PC-3 (cell line): ENCODE results near the gene SUGCT.
"Not testable (repeated sequence)": the region's sequence is repeated elsewhere in the genome, so short reads cannot be mapped to it uniquely, and the experiment has no call there.

ENCODE experiments used
- EZH2 ChIP-seq: fragments of 300-600 bp; sonication (generic); IDR thresholded peaks from one replicate; pipeline ENCODE4 v1.6.1; 2017; ENCODE audit warnings: antibody characterized with exemption, mild to moderate bottlenecking, low read length; ENCODE audit not compliant: unreplicated experiment
- TF ChIP-seq, protein P1 (sequence below): fragments of 300-600 bp; sonication (generic); conservative IDR thresholded peaks from 2 replicates; pipeline ENCODE4 v1.5.1; 2017; ENCODE audit warnings: antibody characterized with exemption, low read depth, mild to moderate bottlenecking, low read length

DNA sequence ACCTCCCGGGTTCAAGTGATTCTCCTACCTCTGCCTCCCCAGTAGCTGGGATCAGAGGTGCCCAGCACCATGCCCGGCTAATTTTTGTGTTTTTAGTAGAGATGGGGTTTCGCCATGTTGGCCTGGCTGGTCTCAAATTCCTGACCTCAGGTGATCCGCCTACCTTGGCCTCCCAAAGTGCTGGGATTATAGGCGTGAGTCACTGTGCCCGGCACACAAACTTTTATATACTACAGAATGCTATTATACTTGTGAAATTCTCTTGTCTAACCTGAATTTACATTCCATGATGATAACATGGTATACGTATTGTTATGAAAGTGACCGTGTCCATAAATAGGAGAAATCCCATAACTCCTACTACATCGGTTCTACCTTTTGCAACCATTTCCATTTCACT, 17.6 kb upstream of the SUGCT start:
- TF ChIP-seq, protein P1, sequence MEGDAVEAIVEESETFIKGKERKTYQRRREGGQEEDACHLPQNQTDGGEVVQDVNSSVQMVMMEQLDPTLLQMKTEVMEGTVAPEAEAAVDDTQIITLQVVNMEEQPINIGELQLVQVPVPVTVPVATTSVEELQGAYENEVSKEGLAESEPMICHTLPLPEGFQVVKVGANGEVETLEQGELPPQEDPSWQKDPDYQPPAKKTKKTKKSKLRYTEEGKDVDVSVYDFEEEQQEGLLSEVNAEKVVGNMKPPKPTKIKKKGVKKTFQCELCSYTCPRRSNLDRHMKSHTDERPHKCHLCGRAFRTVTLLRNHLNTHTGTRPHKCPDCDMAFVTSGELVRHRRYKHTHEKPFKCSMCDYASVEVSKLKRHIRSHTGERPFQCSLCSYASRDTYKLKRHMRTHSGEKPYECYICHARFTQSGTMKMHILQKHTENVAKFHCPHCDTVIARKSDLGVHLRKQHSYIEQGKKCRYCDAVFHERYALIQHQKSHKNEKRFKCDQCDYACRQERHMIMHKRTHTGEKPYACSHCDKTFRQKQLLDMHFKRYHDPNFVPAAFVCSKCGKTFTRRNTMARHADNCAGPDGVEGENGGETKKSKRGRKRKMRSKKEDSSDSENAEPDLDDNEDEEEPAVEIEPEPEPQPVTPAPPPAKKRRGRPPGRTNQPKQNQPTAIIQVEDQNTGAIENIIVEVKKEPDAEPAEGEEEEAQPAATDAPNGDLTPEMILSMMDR, result not testable (repeated sequence)
- not testable (repeated sequence) for TF ChIP-seq EZH2
